Fibroblast of lung (primary cell): Measurements from ENCODE around the gene FHAD1.

ENCODE experiments used
- CTCF ChIP-seq, 2 donors: IDR thresholded peaks in 1 of 2; conservative IDR thresholded peaks in 1 of 2; 1 replicate in 1 of 2; 2 replicates in 1 of 2; pipeline ENCODE4 v1.5.1; 2011 to 2012; ENCODE audit warnings: low read length in 2 of 2, control low read depth in 1 of 2, inconsistent platforms in 1 of 2, low read depth in 1 of 2, mild to moderate bottlenecking in 1 of 2
- EZH2 ChIP-seq: IDR thresholded peaks from 2 replicates; pipeline ENCODE4 v1.5.1; 2012; ENCODE audit warnings: low read length, control low read depth, mild to moderate bottlenecking; ENCODE audit errors: missing control alignments

DNA sequence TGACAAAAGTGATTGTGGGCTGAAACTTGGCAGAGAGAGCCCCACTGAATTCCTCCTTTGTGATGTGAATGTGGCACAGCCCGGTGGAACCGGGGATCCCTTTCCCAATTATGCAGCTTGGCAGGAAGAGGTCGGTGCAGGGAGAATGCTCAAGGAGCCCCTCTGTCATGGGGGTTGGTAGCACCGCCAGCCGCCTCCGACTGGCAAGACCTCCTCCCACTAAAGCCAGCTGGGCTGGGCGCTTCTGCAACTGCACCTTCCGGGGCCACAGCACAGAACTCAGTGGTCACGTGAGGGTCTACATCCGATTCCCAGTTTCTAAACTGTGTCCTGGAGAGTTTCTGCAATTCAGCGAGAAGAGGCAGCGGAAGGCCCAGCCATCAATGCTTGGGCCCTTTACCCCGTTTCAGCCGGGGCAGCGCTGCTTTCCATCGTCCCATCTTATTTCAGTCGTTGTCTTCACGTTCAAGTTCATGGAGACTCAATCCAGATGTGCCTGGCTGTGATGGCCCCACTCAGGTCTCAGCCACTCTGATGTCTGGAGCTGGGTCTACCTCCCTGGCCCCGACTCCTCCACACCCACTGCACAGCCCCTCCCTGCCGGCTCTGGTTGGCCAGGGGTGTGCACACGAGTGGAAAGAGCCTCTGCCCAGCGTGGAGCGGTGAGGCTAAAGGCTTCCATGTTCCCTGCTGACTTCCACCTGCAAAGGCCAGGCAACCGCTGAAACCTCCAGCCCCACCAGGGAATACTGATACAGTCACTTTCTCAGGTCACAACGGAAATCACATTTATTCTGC lies 39.8 kb upstream of the FHAD1 start:
- TF ChIP-seq CTCF (conservative IDR thresholded peaks at IDR 0.05 in 1 of 2, IDR thresholded peaks at IDR 0.05 in 1 of 2; ENCODE audit: low read depth in 1 of 2, low read length in 2 of 2): no peak
- TF ChIP-seq EZH2: no peak
